Naive B cell (primary cell): ENCODE measurements around the gene CEP85L. TPM values are rescaled to one million over a fixed set of nuclear protein-coding genes. Genes with fewer than 3 reads are reported as not detected.

Source experiments
- ATAC-seq, 2 donors: fragments of 150-1000 bp; cut with Tn5 transposase; 2 replicates each; pipeline ENCODE4 v1.10.0; 2021; ENCODE audit warnings: low read depth in 2 of 2, mild to moderate bottlenecking in 2 of 2, moderate library complexity in 2 of 2
- DNase-seq: peaks from one replicate; pipeline ENCODE4 v3.0.0; 2022
- H3K27ac Mint-ChIP-seq, 6 donors: one replicate each; pipeline ENCODE4 v1.8.0; 2020 to 2022; ENCODE audit warnings: mild to moderate bottlenecking in 6 of 6, mixed read lengths in 6 of 6, moderate library complexity in 5 of 6, inconsistent platforms in 2 of 6
- H3K27me3 Mint-ChIP-seq, 3 donors: one replicate each; pipeline ENCODE4 v1.8.0; 2021 to 2022; ENCODE audit warnings: mixed read lengths in 3 of 3, mild to moderate bottlenecking in 1 of 3
- H3K36me3 Mint-ChIP-seq, 2 donors: one replicate each; pipeline ENCODE4 v1.8.0; 2020 to 2022; ENCODE audit warnings: mixed read lengths in 2 of 2, inconsistent platforms in 1 of 2, mild to moderate bottlenecking in 1 of 2
- H3K4me1 Mint-ChIP-seq, 3 donors: one replicate each; pipeline ENCODE4 v1.8.0; 2020 to 2022; ENCODE audit warnings: mixed read lengths in 3 of 3, inconsistent platforms in 1 of 3, mild to moderate bottlenecking in 1 of 3, moderate library complexity in 1 of 3
- H3K4me3 Mint-ChIP-seq, 8 donors: one replicate each; pipeline ENCODE4 v1.8.0; 2020 to 2022; ENCODE audit warnings: mild to moderate bottlenecking in 8 of 8, mixed read lengths in 8 of 8, moderate library complexity in 8 of 8, inconsistent platforms in 2 of 8
- H3K9me3 Mint-ChIP-seq, 7 donors: one replicate each; pipeline ENCODE4 v1.8.0; 2020 to 2022; ENCODE audit warnings: mixed read lengths in 7 of 7, mild to moderate bottlenecking in 5 of 7, inconsistent platforms in 2 of 7, moderate library complexity in 1 of 7
- polyA plus RNA-seq, 6 donors: library from polyadenylated mRNA; unstranded; fragments of 300-500 nt; fragmentation: Illumina TruSeq; gene quantifications; one replicate each; pipeline ENCODE4 v1.2.3, GENCODE V29; 2021; ENCODE audit warnings: low read depth in 6 of 6

Gene CEP85L
- polyA plus RNA-seq, 6 donors from 2014 or later: 19.6 to 31.0 (median 25.0) TPM

DNA sequence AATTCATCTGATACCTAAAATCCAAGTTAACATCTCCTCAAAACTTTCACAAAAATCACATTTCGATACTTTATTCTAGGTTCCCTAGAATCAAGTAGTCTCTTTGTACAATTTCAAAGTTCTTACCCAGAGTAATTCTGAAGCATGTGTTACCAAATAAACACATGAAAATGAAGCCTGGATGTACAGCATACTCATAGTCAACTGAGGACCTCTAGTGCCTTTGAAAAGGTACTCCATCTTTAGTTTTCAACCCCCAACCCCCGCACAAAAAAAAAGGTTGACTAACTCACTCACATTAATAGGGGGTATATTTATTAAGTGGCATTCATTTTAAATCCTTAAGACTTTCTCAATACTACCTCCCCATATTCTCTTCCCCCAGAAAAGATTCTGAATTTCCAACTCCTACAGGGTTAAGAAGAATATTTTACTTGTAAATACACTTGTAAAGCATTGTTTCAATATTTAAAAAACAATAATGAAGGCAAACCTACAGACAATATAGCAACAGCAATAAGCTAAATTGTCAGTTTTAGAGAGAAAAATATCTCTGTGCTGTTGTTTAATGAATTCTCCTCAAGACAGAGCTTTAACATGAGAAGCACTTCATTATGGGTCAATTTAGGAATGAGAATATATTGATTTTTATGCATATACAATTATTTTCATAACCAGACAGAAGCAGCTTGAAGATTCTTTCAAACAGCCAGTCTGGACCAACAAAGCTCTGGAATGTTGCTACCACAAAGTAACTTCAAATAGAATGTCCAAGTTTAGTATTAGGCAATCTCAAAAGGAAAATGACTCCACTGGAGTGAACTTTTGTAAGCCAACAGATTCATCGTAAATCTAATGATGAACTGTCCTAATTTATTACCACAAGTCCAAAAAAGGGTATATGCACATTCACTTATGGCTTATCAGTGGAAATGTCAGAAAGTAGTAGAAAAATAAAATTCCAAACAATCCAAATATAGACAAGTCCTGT is 100.0 kb downstream of the CEP85L start:
- H3K9me3 Mint-ChIP-seq: no peaks in the 10 kb centered on the region
- ATAC-seq: peak; percentile 56 to 62
- no peak overlapping the region for H3K4me3 Mint-ChIP-seq
- H3K36me3 Mint-ChIP-seq: peaks cover 0 to 15% of the 10 kb centered on the region in 2 donors
- H3K4me1 Mint-ChIP-seq: peaks cover 4 to 9% (median 7%) of the 10 kb centered on the region in 3 donors
- H3K27me3 Mint-ChIP-seq: no peaks in the 10 kb centered on the region
- peak overlapping the region in 1 of 6 donors; percentile 8 for H3K27ac Mint-ChIP-seq
- DNase-seq: peak; percentile 5

DNA sequence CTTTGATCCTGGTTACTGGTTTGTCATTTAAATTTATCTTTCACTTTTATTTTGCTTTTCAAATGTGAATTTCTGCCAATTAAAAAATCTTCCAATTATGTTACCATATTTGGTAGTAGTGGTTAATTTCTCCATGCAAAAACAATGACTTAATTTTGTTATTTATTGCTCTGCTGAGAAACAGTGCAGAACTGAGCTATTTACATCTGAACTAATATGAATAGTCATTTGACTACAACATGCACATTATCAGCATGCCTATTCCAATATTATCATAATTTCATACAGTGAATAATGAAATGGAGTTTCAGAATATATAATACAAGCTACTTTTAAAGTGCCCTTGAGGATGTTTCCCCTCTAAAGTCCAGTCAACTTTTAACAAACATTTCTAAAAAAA is 102.8 kb downstream of the CEP85L start:
- DNase-seq: no peak
- no peak overlapping the region for H3K27ac Mint-ChIP-seq
- peaks cover 4 to 18% (median 5%) of the 10 kb centered on the region in 3 donors for H3K4me1 Mint-ChIP-seq
- no peaks in the 10 kb centered on the region for H3K9me3 Mint-ChIP-seq
- no peak overlapping the region for H3K4me3 Mint-ChIP-seq
- H3K27me3 Mint-ChIP-seq: no peaks in the 10 kb centered on the region
- no peak for ATAC-seq
- no peaks in the 10 kb centered on the region for H3K36me3 Mint-ChIP-seq

DNA sequence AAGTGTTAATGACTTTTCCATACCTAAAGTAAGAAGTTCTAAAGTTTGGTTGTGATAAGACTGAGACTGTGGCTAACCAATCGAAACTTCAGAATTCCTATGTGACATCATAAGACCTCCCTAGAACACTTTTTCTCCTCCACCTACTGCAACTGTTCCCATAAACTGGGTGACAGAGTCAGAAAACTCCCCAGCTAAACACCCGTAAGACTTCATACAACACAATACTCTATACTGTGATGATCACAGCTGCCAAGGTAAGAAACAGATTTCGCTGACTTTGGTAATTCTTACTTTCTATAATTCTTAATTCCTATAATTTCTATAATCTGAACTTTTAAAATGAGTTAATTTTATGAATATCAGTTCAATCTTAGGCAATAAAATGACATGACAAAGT is 103.3 kb downstream of the CEP85L start, which contains the start of gene PLN:
Gene PLN, plus strand, starts transcription at position 161 of the 400 bp plus-strand sequence. CDS start 10,626 bp downstream, outside the sequence.
- DNase-seq: no peak
- no peaks in the 10 kb centered on the region for H3K27me3 Mint-ChIP-seq
- no peak for ATAC-seq
- H3K36me3 Mint-ChIP-seq: no peaks in the 10 kb centered on the region
- H3K4me3 Mint-ChIP-seq: no peak within 1 kb of the TSS
- peaks cover 4 to 18% (median 5%) of the 10 kb centered on the region in 3 donors for H3K4me1 Mint-ChIP-seq
- peak within 1 kb of the TSS in 1 of 6 donors; percentile 5 for H3K27ac Mint-ChIP-seq
- no peaks in the 10 kb centered on the region for H3K9me3 Mint-ChIP-seq

DNA sequence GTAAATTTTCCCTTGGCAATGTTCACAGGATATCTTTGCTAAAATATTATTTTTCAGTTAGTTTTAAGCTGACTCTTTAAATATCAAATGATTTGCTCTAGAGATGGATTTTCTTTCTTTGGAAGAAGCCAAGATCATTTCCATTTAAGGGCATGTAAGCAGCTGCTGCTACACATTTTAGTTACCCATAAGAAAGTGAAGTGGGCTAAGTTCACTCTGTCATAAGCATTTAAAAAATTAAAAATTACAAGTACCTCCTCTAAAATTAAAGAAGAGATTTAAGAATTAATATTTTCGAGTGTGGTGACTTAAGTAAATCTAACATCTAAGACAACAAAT is 104.5 kb downstream of the CEP85L start:
- Mint-ChIP-seq H3K4me1 (peaks cover 4 to 18% (median 7%) of the 10 kb centered on the region in 3 donors), H3K4me3 (no peak overlapping the region), H3K27me3 (no peaks in the 10 kb centered on the region), H3K27ac (no peak overlapping the region), H3K9me3 (no peaks in the 10 kb centered on the region), H3K36me3 (no peaks in the 10 kb centered on the region)
- DNase-seq: no peak
- ATAC-seq: no peak

DNA sequence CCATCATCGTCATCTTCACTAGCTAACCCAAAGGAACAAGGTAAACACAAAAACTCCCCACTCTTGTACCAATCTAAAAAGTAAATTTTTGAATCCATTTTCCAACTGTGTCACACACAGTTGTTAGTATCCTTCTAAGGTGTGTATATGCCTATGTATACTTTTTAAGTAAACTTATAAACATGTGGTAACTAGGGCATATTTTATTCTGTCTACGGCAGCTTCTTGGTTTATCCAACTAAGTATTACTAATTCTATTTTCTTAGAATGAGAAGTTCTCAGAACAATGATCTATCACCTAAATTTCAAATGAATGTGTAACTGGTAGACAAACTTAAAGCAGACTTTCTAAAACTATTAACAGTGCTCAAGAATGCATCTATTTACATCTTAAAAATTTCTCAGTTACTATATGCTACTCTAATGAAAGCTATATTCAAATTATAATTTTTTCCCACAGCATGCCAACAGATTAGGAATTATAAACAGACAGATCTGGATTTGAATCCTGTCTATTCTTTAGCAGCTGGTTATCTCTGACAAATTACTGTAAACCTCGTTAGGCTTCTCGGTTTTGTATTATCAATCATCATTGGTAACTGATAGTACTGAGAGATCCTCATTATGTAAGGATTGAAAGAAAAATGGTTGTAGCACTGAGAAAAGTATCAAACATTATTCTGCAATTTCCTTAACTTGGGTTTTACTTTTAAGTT is 105.1 kb downstream of the CEP85L start:
- Mint-ChIP-seq H3K36me3 (no peaks in the 10 kb centered on the region), H3K4me1 (peaks cover 4 to 18% (median 7%) of the 10 kb centered on the region in 3 donors), H3K4me3 (no peak overlapping the region), H3K27ac (no peak overlapping the region), H3K27me3 (no peaks in the 10 kb centered on the region), H3K9me3 (no peaks in the 10 kb centered on the region)
- DNase-seq (no peak), ATAC-seq (no peak)

DNA sequence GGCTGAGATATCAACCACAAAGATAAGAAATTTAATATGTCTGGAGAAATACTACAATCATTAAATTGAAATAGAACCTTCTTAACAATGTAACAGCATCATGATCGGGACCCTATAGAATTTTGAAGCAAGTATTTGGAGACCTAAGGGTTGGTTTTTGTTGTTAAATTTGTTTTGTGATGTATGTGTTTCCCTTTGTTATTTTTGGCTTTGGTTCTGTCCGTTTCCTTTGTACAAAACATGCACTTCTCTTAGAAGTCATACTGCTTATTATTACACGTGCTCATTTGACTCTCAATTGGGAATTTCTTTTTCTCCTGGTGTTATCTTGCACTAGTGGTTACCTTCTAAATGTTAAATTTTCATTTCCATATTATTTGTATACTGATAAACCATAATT is 107.3 kb downstream of the CEP85L start:
- Mint-ChIP-seq H3K27me3 (no peaks in the 10 kb centered on the region), H3K27ac (no peak overlapping the region), H3K9me3 (no peaks in the 10 kb centered on the region), H3K36me3 (no peaks in the 10 kb centered on the region), H3K4me3 (no peak overlapping the region), H3K4me1 (peaks cover 2 to 11% (median 4%) of the 10 kb centered on the region in 3 donors)
- DNase-seq: no peak
- no peak for ATAC-seq

DNA sequence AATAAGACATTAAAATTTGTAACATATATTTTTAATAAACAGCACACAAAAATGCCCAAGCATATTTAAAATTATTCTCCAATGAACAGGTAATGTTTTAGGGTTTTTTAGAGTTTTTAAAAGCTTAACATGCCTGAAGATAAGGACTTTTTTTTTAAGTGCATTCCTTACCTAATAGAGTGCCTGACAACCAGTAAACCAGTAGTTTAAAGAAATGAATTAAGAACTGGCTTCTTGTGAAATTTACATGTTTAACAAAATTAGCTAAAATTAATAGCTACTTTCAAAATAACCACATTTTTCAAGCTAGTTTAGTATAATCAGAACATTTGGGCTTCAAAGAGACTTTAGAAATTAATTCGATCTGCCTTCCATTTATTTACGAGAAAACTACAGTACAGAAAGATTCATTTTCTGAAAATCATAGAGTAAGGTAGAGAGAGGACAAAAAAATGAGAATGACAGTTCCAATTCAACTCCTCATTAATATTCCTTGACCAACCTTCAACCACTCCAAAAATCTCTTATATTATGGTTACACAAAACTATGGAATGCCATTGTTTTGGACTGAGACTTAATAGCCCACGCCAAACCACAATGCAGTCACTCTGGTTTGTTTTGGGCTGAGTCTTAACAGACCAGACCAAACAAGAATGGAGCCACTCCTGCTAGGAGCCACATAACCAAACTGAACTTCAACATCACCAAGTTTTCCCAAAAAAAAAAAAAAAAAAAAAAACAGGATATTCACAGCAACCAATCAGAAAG is 109.0 kb downstream of the CEP85L start:
- ATAC-seq (no peak), DNase-seq (no peak)
- peak overlapping the region in 1 of 6 donors; percentile 47 for H3K27ac Mint-ChIP-seq
- peaks cover 0 to 5% of the 10 kb centered on the region in 2 donors for H3K36me3 Mint-ChIP-seq
- no peak overlapping the region for H3K4me3 Mint-ChIP-seq
- no peaks in the 10 kb centered on the region for H3K27me3 Mint-ChIP-seq
- no peaks in the 10 kb centered on the region for H3K9me3 Mint-ChIP-seq
- H3K4me1 Mint-ChIP-seq: peaks cover 2 to 11% (median 5%) of the 10 kb centered on the region in 3 donors

DNA sequence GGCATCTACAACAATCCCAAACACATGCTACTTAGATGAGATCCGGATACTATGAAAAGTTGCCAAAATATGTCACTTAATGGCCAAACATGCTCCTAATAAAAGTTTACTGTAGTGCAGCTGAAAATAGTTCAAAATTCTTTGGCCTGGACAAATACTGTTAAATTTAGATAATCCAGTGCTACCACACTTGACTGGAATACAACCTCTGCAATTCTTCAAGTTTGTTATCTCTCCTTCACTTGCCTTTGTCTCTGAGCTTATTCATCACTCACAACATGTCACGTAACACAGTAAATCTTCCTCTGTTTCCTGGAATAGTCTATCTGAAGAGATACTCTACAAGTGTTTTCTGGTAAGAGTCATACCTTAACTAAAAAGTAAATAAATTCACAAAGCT is 113.8 kb downstream of the CEP85L start:
- Mint-ChIP-seq H3K27ac (peak overlapping the region in 1 of 6 donors; percentile 20), H3K4me1 (peaks cover 2 to 11% (median 6%) of the 10 kb centered on the region in 3 donors), H3K4me3 (no peak overlapping the region), H3K27me3 (no peaks in the 10 kb centered on the region), H3K9me3 (no peaks in the 10 kb centered on the region), H3K36me3 (peaks cover 0 to 15% of the 10 kb centered on the region in 2 donors)
- no peak for DNase-seq
- no peak for ATAC-seq

DNA sequence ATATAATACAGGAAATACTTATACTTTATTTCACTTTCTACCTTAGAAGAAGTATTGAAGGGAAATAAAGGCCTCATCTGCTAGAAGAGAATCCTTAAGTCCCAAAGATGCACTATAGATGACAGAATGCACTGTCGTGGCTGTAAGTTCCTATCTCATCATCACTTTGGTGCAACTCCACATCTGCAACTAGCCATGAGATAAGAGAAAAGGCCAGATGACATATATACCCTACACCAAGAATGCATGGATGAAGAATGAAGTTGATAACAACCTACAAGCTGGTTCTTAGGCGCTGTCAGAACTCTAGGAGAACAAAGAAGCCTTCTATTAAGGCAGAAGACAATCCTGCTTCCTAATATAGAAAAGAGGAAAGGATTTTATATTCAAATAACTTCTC is 114.9 kb downstream of the CEP85L start:
- no peak for ATAC-seq
- no peak overlapping the region for H3K4me3 Mint-ChIP-seq
- H3K4me1 Mint-ChIP-seq: peaks cover 2 to 21% (median 10%) of the 10 kb centered on the region in 3 donors
- no peak overlapping the region for H3K27ac Mint-ChIP-seq
- peaks cover 11 to 15% of the 10 kb centered on the region in 2 donors for H3K36me3 Mint-ChIP-seq
- no peaks in the 10 kb centered on the region for H3K27me3 Mint-ChIP-seq
- no peak for DNase-seq
- H3K9me3 Mint-ChIP-seq: peaks cover 0 to under 1% (median 0%) of the 10 kb centered on the region in 7 donors

DNA sequence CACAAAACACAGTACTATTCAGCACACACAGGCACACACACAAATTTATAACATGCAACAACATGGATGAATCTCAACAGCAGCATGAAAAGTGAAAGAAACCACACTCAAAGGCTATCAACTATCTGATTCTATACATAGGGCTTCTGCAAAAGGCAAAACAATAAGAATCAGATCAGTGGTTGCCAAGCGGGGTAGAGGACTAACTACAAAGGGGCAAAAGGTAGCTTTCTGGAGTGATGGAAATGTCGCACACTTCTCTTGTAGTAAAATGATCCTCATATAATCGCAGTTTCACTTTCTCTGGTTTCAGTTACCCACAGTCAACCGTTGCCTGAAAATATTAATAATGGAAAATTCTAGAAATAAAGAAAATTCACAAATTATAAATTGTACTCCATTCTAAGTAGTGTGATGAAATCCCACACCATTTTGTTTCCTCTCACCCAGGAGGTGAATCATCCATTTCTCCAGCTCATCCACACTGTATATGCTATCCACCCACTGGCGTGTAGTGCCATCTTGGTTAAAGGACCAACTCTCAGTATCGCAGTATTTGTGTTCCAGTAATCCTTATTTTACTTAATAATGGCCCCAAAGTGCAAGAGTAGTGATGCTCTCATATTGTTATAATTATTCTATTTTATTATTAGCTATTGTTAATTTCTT is 116.1 kb downstream of the CEP85L start:
- Mint-ChIP-seq H3K27me3 (no peaks in the 10 kb centered on the region), H3K27ac (no peak overlapping the region), H3K9me3 (peaks cover 0 to 8% (median 2%) of the 10 kb centered on the region in 7 donors), H3K36me3 (peaks cover 15 to 19% of the 10 kb centered on the region in 2 donors), H3K4me3 (no peak overlapping the region), H3K4me1 (peaks cover 5 to 28% (median 10%) of the 10 kb centered on the region in 3 donors)
- ATAC-seq (no peak), DNase-seq (no peak)

DNA sequence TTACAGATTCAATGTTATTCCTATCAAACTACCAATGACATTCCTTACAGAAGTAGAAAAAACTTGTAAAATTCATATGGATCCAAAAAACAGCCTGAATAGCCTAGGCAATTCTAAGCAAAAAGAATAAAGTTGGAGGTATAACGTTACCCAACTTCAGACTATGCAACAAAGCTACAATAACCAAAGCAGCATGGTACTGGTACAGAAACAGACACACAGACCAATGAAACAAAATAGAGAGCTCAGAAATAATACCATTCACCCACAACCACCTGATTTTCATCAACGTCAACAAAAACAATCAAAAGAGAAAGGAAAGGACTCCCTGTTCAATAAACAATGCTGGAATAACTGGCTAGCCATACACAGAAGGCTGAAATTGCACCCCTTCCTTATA is 120.4 kb downstream of the CEP85L start:
- Mint-ChIP-seq H3K27ac (no peak overlapping the region), H3K4me3 (no peak overlapping the region), H3K4me1 (peaks cover 9 to 35% (median 16%) of the 10 kb centered on the region in 3 donors), H3K36me3 (peaks cover 13 to 19% of the 10 kb centered on the region in 2 donors), H3K27me3 (no peaks in the 10 kb centered on the region), H3K9me3 (peaks cover 0 to 9% (median 2%) of the 10 kb centered on the region in 7 donors)
- ATAC-seq (no peak), DNase-seq (no peak)

DNA sequence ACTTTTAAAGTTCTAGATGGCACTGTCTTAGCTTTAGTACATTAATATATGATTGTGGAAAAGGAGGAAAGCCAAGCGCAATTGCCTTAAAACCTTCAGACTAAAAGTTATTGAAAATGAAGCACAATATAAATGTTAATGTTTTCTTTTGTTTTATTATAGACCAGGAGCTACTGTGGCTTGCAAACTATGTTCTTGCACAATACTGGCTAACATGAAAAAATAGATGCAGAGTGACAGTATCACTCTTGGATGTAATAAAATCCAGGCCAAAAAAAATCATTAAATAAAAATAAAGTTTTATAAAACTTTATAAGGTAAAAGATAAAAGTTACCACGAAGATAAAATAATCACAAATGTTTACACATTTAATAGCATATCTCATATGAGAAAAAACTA is 121.6 kb downstream of the CEP85L start:
- ATAC-seq: no peak
- Mint-ChIP-seq H3K4me3 (no peak overlapping the region), H3K36me3 (peaks cover 13 to 19% of the 10 kb centered on the region in 2 donors), H3K4me1 (peaks cover 13 to 47% (median 15%) of the 10 kb centered on the region in 3 donors), H3K27ac (no peak overlapping the region), H3K9me3 (peaks cover 0 to 9% (median 2%) of the 10 kb centered on the region in 7 donors), H3K27me3 (no peaks in the 10 kb centered on the region)
- DNase-seq: no peak
